Renal cortex interstitium (tissue), 11 donors: ENCODE results near the gene RARG. TPM values are rescaled to one million over a fixed set of nuclear protein-coding genes. Genes with fewer than 3 reads are reported as not detected.

Experiments
- DNase-seq, 11 donors: peaks; one replicate each; pipeline ENCODE4 v3.0.0-alpha.2; 2013; ENCODE audit warnings: low read depth in 9 of 11, low spot score in 4 of 11; ENCODE audit errors: extremely low read depth in 1 of 11
- polyA plus RNA-seq, 3 donors: library from polyadenylated mRNA; unstranded; fragments of 120-200 nt; gene quantifications; one replicate each; pipeline ENCODE4 v1.2.1, GENCODE V29; 2013; ENCODE audit not compliant: insufficient read length in 3 of 3

The RARG gene
- polyA plus RNA-seq, 3 donors = 28.4 to 36.6 (median 31.4) TPM

GRCh38 chr12:53253298-53253697 lies 21.3 kb upstream of the RARG start:
- no peak for DNase-seq

- no peak for DNase-seq
These were observed 20.4 kb upstream of the RARG start for GRCh38 chr12:53252349-53252916.

- peak in 6 of 11 donors; percentile 70 to 75 (median 72) for DNase-seq
These were observed 19.7 kb upstream of the RARG start for GRCh38 chr12:53251477-53252348.

GRCh38 chr12:53245286-53245685 lies 13.3 kb upstream of the RARG start:
- no peak for DNase-seq

- DNase-seq = no peak
These were observed 12.3 kb upstream of the RARG start for GRCh38 chr12:53244337-53244736.

- no peak for DNase-seq
These were observed 9.8 kb upstream of the RARG start for GRCh38 chr12:53241623-53242412.

GRCh38 chr12:53239643-53240258 lies 7.7 kb upstream of the RARG start:
- DNase-seq = no peak

GRCh38 chr12:53236443-53237111 lies 4.6 kb upstream of the RARG start:
- no peak for DNase-seq

GRCh38 chr12:53235742-53236442 lies 3.9 kb upstream of the RARG start:
- no peak for DNase-seq

GRCh38 chr12:53235164-53235563 lies 3.2 kb upstream of the RARG start:
- no peak for DNase-seq

GRCh38 chr12:53234271-53234914 lies 2.4 kb upstream of the RARG start:
- DNase-seq = no peak

- no peak for DNase-seq
These were observed 1.7 kb upstream of the RARG start for GRCh38 chr12:53233671-53234121.

- DNase-seq = no peak
These were observed 845 bp upstream of the RARG start for GRCh38 chr12:53232646-53233461.

- DNase-seq = no peak
These were observed 413 bp downstream of the RARG start for GRCh38 chr12:53231671-53231920.

- no peak for DNase-seq
These were observed 1.7 kb downstream of the RARG start for GRCh38 chr12:53230108-53230845.

- DNase-seq = no peak
These were observed 2.6 kb downstream of the RARG start for GRCh38 chr12:53229454-53229853.

GRCh38 chr12:53227836-53228235 lies 4.2 kb downstream of the RARG start:
- no peak for DNase-seq
